ENCODE data around the gene DOCK7.
A peak's percentile ranks its signal among the peaks of the same experiment; 100 is the strongest.

Gene DOCK7

GRCh38 chr1:62438163-62438562 lies 250.0 kb downstream of the DOCK7 start:
- DNase-seq, result no peak

GRCh38 chr1:62437273-62437940 lies 250.8 kb downstream of the DOCK7 start:
- DNase-seq, result peak in 1 of 2 experiments; percentile 18

GRCh38 chr1:62436466-62437272 lies 251.5 kb downstream of the DOCK7 start, which contains the start of gene USP1:
TSS of gene USP1 (plus strand) at chr1:62437049. CDS start at chr1:62439868, 2,819 bp downstream.
- peak; percentile 98 to 99 for DNase-seq

GRCh38 chr1:62436039-62436465 lies 252.1 kb downstream of the DOCK7 start:
- DNase-seq, result no peak

- DNase-seq, result peak in 1 of 2 experiments; percentile 40
Measured at GRCh38 chr1:62435231-62436038, 252.8 kb downstream of the DOCK7 start.

- no peak for DNase-seq
Measured at GRCh38 chr1:62434618-62435001, 253.6 kb downstream of the DOCK7 start.

GRCh38 chr1:62433861-62434617 lies 254.1 kb downstream of the DOCK7 start:
- DNase-seq, result peak; percentile 7 to 10

GRCh38 chr1:62429581-62429980 lies 258.6 kb downstream of the DOCK7 start:
- no peak for DNase-seq

GRCh38 chr1:62428351-62428750 lies 259.8 kb downstream of the DOCK7 start:
- DNase-seq, result no peak

- DNase-seq, result no peak
Measured at GRCh38 chr1:62426794-62427193, 261.4 kb downstream of the DOCK7 start.

GRCh38 chr1:62426237-62426636 lies 261.9 kb downstream of the DOCK7 start:
- no peak for DNase-seq

GRCh38 chr1:62425041-62425440 lies 263.1 kb downstream of the DOCK7 start:
- no peak for DNase-seq

- DNase-seq, result no peak
Measured at GRCh38 chr1:62424411-62424810, 263.8 kb downstream of the DOCK7 start.

GRCh38 chr1:62423580-62424242 lies 264.5 kb downstream of the DOCK7 start:
- DNase-seq, result no peak

GRCh38 chr1:62420214-62420613 lies 268.0 kb downstream of the DOCK7 start:
- DNase-seq, result no peak

- DNase-seq, result no peak
Measured at GRCh38 chr1:62417351-62417999, 270.7 kb downstream of the DOCK7 start.

- DNase-seq, result no peak
Measured at GRCh38 chr1:62415687-62416086, 272.5 kb downstream of the DOCK7 start.

GRCh38 chr1:62407398-62408009 lies 280.7 kb downstream of the DOCK7 start:
- DNase-seq, result peak; percentile 14 to 61

GRCh38 chr1:62406576-62406975 lies 281.6 kb downstream of the DOCK7 start:
- DNase-seq, result no peak

- no peak for DNase-seq
Measured at GRCh38 chr1:62405247-62405646, 282.9 kb downstream of the DOCK7 start.

Measured in AML-193 (cell line).